IMR-90 (cell line): ENCODE results near the gene ANKH.

Experiments used
- CTCF ChIP-seq: conservative IDR thresholded peaks from 2 replicates; pipeline ENCODE4 v1.5.1; 2012; ENCODE audit warnings: mild to moderate bottlenecking, low read depth, low read length, improper control_type of control experiment
- POLR2A ChIP-seq: IDR thresholded peaks from 2 replicates; pipeline ENCODE4 v1.6.1; 2012; ENCODE audit warnings: mild to moderate bottlenecking, low read depth, low read length
- SMC3 ChIP-seq: fragments of 150-350 bp; IDR thresholded peaks from 2 replicates; pipeline ENCODE4 v1.6.1; 2016; ENCODE audit warnings: low read depth, mild to moderate bottlenecking, antibody characterized with exemption, low read length, moderate library complexity
- USF2 ChIP-seq: fragments of 150-350 bp; IDR thresholded peaks from 2 replicates; pipeline ENCODE4 v1.6.1; 2017; ENCODE audit warnings: mild to moderate bottlenecking, antibody characterized with exemption, low read length, low read depth

DNA sequence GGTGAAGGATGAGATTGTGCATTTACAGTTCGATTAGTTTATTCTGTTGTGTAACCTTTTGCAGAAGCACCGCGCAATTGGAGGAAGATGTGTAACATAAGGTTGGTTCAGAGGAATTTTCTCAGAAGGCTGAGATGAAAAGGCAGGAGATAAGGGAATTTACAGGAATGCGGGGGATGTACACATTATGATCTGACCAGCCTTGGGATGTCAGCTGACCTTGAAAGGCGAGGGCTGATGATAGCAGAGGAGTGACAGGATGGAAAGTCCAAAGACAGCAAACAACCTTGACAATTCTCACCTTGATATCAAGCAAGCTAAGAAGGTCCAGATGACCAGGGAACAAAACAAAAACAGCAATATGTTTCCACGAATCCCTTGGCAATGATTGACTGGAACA, 118.3 kb downstream of the ANKH start:
- TF ChIP-seq USF2 (no peak), CTCF (no peak), SMC3 (no peak), POLR2A (no peak)
